NCI-H187 (cell line): ENCODE measurements around the gene SPATA31D1.

ENCODE experiments used
- DNase-seq, 2 experiments: peaks; one replicate each; lab custom pipeline; 2025; lab: John Stamatoyannopoulos, UW

Gene SPATA31D1

GRCh38 chr9:82022121-82022520, 33.5 kb downstream of the SPATA31D1 start:
- DNase-seq: no peak

- no peak for DNase-seq
Measured at GRCh38 chr9:82024908-82025307, 36.3 kb downstream of the SPATA31D1 start.

GRCh38 chr9:82031538-82032280, 43.1 kb downstream of the SPATA31D1 start:
- DNase-seq: no peak

- DNase-seq: no peak
Measured at GRCh38 chr9:82034956-82035731, 46.6 kb downstream of the SPATA31D1 start.

GRCh38 chr9:82036086-82036485, 47.5 kb downstream of the SPATA31D1 start:
- DNase-seq: no peak

GRCh38 chr9:82037126-82037525, 48.6 kb downstream of the SPATA31D1 start:
- DNase-seq: no peak

GRCh38 chr9:82038897-82039296, 50.3 kb downstream of the SPATA31D1 start:
- no peak for DNase-seq
